Activated CD4-positive, alpha-beta T cell treated with anti-CD3 and anti-CD28 coated beads for 36 hours (primary cell): ENCODE measurements around the gene MATCAP1. TPM values are rescaled to one million over a fixed set of nuclear protein-coding genes. Genes with fewer than 3 reads are reported as not detected.

ENCODE experiments used
- ATAC-seq: fragments of 200-7000 bp; cut with Tn5 transposase; one replicate; pipeline ENCODE4 v1.10.0; 2021; ENCODE audit warnings: mild to moderate bottlenecking, moderate library complexity
- CTCF ChIA-PET: fragments of 350-600 bp; sonication (Branson Sonifier 250); formaldehyde crosslinking; loops from one replicate; lab custom pipeline; 2021; ENCODE audit warnings: antibody characterized with exemption; lab: Charles Lee
- POLR2A ChIA-PET: fragments of 350-600 bp; sonication (Branson Sonifier 250); formaldehyde crosslinking; loops from one replicate; lab custom pipeline; 2021; ENCODE audit warnings: antibody characterized with exemption, inconsistent platforms; lab: Charles Lee
- DNase-seq: peaks from one replicate; pipeline ENCODE4 v3.0.0-alpha.2; 2020
- H3K27ac Mint-ChIP-seq: one replicate; pipeline ENCODE4 v1.8.0; 2021; ENCODE audit warnings: mixed read lengths
- H3K27me3 Mint-ChIP-seq: one replicate; pipeline ENCODE4 v1.8.0; 2021; ENCODE audit warnings: mixed read lengths
- H3K36me3 Mint-ChIP-seq: one replicate; pipeline ENCODE4 v1.8.0; 2021; ENCODE audit warnings: low read depth, mixed read lengths
- H3K4me1 Mint-ChIP-seq: one replicate; pipeline ENCODE4 v1.8.0; 2021; ENCODE audit warnings: mixed read lengths
- H3K4me3 Mint-ChIP-seq: one replicate; pipeline ENCODE4 v1.8.0; 2021; ENCODE audit warnings: mild to moderate bottlenecking, moderate library complexity, mixed read lengths
- H3K9me3 Mint-ChIP-seq: one replicate; pipeline ENCODE4 v1.8.0; 2021; ENCODE audit warnings: low read depth, mixed read lengths
- intact Hi-C, 2 experiments: fragments of 100-400 bp; cut with DNase I in 1 of 2; cut with micrococcal nuclease in 1 of 2; formaldehyde crosslinking; loops; one replicate each; pipeline versions ENCODE4 v1.14.2 to v1.15.1; 2022 to 2024; cut with DNase I, micrococcal nuclease
- total RNA-seq, 2 experiments: library from RNA; stranded (reverse); gene quantifications; one replicate each; pipeline ENCODE4 v1.2.3, GENCODE V29; 2021

The MATCAP1 gene
- total RNA-seq, 2 experiments from 2014 or later, result 28.8 to 30.4 TPM

- intact Hi-C loops, result loop anchor here in 1 of 2 experiments (5.0 kb wide), 1 partner anchor 499 kb away; the partner anchor contains the start of genes ACD and PARD6A
- CTCF ChIA-PET, result interaction anchor here (0.7 to 4.5 kb wide), 13 partner anchors 8 to 213 kb away, joined by 3 to 39 read pairs (median 4); partner anchors contain the start of gene TMEM208
- H3K4me1 Mint-ChIP-seq, result peaks cover 36% of the 10 kb centered on the region
- peaks cover 41% of the 10 kb centered on the region for H3K27me3 Mint-ChIP-seq
- no peak overlapping the region for H3K27ac Mint-ChIP-seq
- no peak overlapping the region for H3K4me3 Mint-ChIP-seq
- DNase-seq (peak; percentile 78), ATAC-seq (peak; percentile 11)
- no peaks in the 10 kb centered on the region for H3K9me3 Mint-ChIP-seq
- peaks cover 7% of the 10 kb centered on the region for H3K36me3 Mint-ChIP-seq
- POLR2A ChIA-PET, result interaction anchor here (0.7 to 1.2 kb wide), 3 partner anchors 10 to 19 kb away, joined by 3 to 4 read pairs (median 3); no protein-coding TSS in a partner anchor
Observed at GRCh38 chr16:67163164-67163998, 20.4 kb downstream of the MATCAP1 start.

GRCh38 chr16:67162506-67163163 lies 21.1 kb downstream of the MATCAP1 start:
- ATAC-seq (no peak), DNase-seq (no peak)
- Mint-ChIP-seq H3K36me3 (peaks cover 7% of the 10 kb centered on the region), H3K4me1 (peaks cover 44% of the 10 kb centered on the region), H3K27ac (no peak overlapping the region), H3K4me3 (no peak overlapping the region), H3K9me3 (no peaks in the 10 kb centered on the region), H3K27me3 (peaks cover 34% of the 10 kb centered on the region)
- POLR2A ChIA-PET, result interaction anchor here (0.7 to 1.2 kb wide), 3 partner anchors 11 to 20 kb away, joined by 3 to 4 read pairs (median 3); no protein-coding TSS in a partner anchor
- CTCF ChIA-PET, result interaction anchor here (0.6 to 4.5 kb wide), 14 partner anchors 10 to 229 kb away, joined by 3 to 39 read pairs (median 4); partner anchors contain the start of gene TMEM208
- intact Hi-C loops, result loop anchor here in 1 of 2 experiments (5.0 kb wide), 1 partner anchor 500 kb away; the partner anchor contains the start of genes ACD and PARD6A

GRCh38 chr16:67161595-67162058 lies 22.1 kb downstream of the MATCAP1 start:
- H3K27me3 Mint-ChIP-seq, result peaks cover 25% of the 10 kb centered on the region
- peaks cover 7% of the 10 kb centered on the region for H3K36me3 Mint-ChIP-seq
- H3K9me3 Mint-ChIP-seq, result no peaks in the 10 kb centered on the region
- peaks cover 49% of the 10 kb centered on the region for H3K4me1 Mint-ChIP-seq
- CTCF ChIA-PET, result interaction anchor here (1.0 to 4.5 kb wide), 5 partner anchors 14 to 228 kb away, joined by 3 to 39 read pairs (median 9); no protein-coding TSS in a partner anchor
- H3K27ac Mint-ChIP-seq, result no peak overlapping the region
- no peak overlapping the region for H3K4me3 Mint-ChIP-seq
- intact Hi-C loops, result loop anchor here in 1 of 2 experiments (5.0 kb wide), 1 partner anchor 501 kb away; the partner anchor contains the start of genes ACD and PARD6A
- ATAC-seq (no peak), DNase-seq (no peak)
- POLR2A ChIA-PET, result no interaction called here

- Mint-ChIP-seq H3K27me3 (peaks cover 8% of the 10 kb centered on the region), H3K4me1 (peaks cover 47% of the 10 kb centered on the region), H3K27ac (peak overlapping the region; percentile 93), H3K36me3 (peaks cover 11% of the 10 kb centered on the region), H3K4me3 (peak overlapping the region; percentile 91), H3K9me3 (no peaks in the 10 kb centered on the region)
- CTCF ChIA-PET, result interaction anchor here (0.7 to 4.4 kb wide), 13 partner anchors 16 to 207 kb away, joined by 3 to 39 read pairs (median 4); no protein-coding TSS in a partner anchor
- peak; percentile 93 for DNase-seq
- POLR2A ChIA-PET, result interaction anchor here (0.6 to 1.7 kb wide), 4 partner anchors 7 to 176 kb away, joined by 3 to 4 read pairs (median 4); partner anchors contain the start of gene B3GNT9
- intact Hi-C loops, result loop anchor here (1.0 to 5.0 kb wide), 11 partner anchors 11 to 403 kb away; partner anchors contain the start of genes MATCAP1 (in 2 of the 2), CBFB (in 1 of the 2), CTCF (in 1 of the 2) and E2F4 (in 1 of the 2)
- peak; percentile 47 for ATAC-seq
Observed at GRCh38 chr16:67158637-67159600, 24.8 kb downstream of the MATCAP1 start.

- intact Hi-C loops, result loop anchor here (2.0 to 5.0 kb wide), 2 partner anchors 51 to 211 kb away; partner anchors contain the start of gene PHAF1 (in 1 of the 2)
- Mint-ChIP-seq H3K9me3 (no peaks in the 10 kb centered on the region), H3K27ac (peak overlapping the region; percentile 93), H3K4me1 (peaks cover 49% of the 10 kb centered on the region), H3K27me3 (peaks cover 10% of the 10 kb centered on the region), H3K36me3 (peaks cover 11% of the 10 kb centered on the region), H3K4me3 (peak overlapping the region; percentile 91)
- ChIA-PET POLR2A (interaction anchor here (0.6 to 0.8 kb wide), 3 partner anchors 89 to 173 kb away, joined by 3 to 5 read pairs (median 4); partner anchors contain the start of gene FHOD1), CTCF (interaction anchor here (0.6 to 4.4 kb wide), 18 partner anchors 8 to 423 kb away, joined by 3 to 39 read pairs (median 5); partner anchors contain the start of gene EXOC3L1)
- ATAC-seq (no peak), DNase-seq (no peak)
Observed at GRCh38 chr16:67157892-67158635, 25.7 kb downstream of the MATCAP1 start.

GRCh38 chr16:67157106-67157748 lies 26.5 kb downstream of the MATCAP1 start:
- peaks cover 10% of the 10 kb centered on the region for H3K27me3 Mint-ChIP-seq
- intact Hi-C loops, result loop anchor here in 1 of 2 experiments (5.0 kb wide), 1 partner anchor 50 kb away; the partner anchor contains the start of gene PHAF1
- DNase-seq (no peak), ATAC-seq (no peak)
- ChIA-PET POLR2A (no interaction called here), CTCF (interaction anchor here (0.6 to 4.4 kb wide), 17 partner anchors 9 to 223 kb away, joined by 3 to 39 read pairs (median 5); partner anchors contain the start of gene EXOC3L1)
- peak overlapping the region; percentile 2 for H3K27ac Mint-ChIP-seq
- H3K36me3 Mint-ChIP-seq, result peaks cover 11% of the 10 kb centered on the region
- H3K4me1 Mint-ChIP-seq, result peaks cover 48% of the 10 kb centered on the region
- H3K9me3 Mint-ChIP-seq, result no peaks in the 10 kb centered on the region
- H3K4me3 Mint-ChIP-seq, result no peak overlapping the region

- Mint-ChIP-seq H3K36me3 (peaks cover 6% of the 10 kb centered on the region), H3K27ac (no peak overlapping the region), H3K4me1 (peaks cover 43% of the 10 kb centered on the region), H3K4me3 (no peak overlapping the region), H3K27me3 (peaks cover 7% of the 10 kb centered on the region), H3K9me3 (no peaks in the 10 kb centered on the region)
- intact Hi-C loops, result loop anchor here in 1 of 2 experiments (5.0 kb wide), 1 partner anchor 49 kb away; the partner anchor contains the start of gene PHAF1
- CTCF ChIA-PET, result interaction anchor here (0.6 to 4.4 kb wide), 22 partner anchors 19 to 222 kb away, joined by 3 to 64 read pairs (median 8); partner anchors contain the start of genes E2F4 and MATCAP1
- POLR2A ChIA-PET, result no interaction called here
- no peak for ATAC-seq
- DNase-seq, result no peak
Observed at GRCh38 chr16:67156143-67156844, 27.5 kb downstream of the MATCAP1 start.
